ENCODE data around the gene SP7. TPM values are rescaled to one million over a fixed set of nuclear protein-coding genes. Genes with fewer than 3 reads are reported as not detected.

Gene SP7
- total and polyA plus RNA-seq, 9 of the 15 experiments (the other 6 are each of a cell fraction or from before 2014, with no cell fraction given) = 0.04 TPM; not detected in 8

- TF ChIP-seq CEBPB (tag; IDR thresholded peaks at IDR 0.05) (no peak), TFAP4 (CRISPR knock-in tag; IDR thresholded peaks at IDR 0.05; ENCODE audit: borderline replicate concordance) (peak; percentile 90), MXD1 (CRISPR knock-in tag; IDR thresholded peaks at IDR 0.05; ENCODE audit: borderline replicate concordance, poor library complexity, severe bottlenecking) (peak; percentile 76), ZC3H11A (IDR thresholded peaks at IDR 0.05; ENCODE audit: low read depth, low read length) (no peak), TCF3 (CRISPR knock-in tag; IDR thresholded peaks at IDR 0.05) (peak; percentile 42; the same call in 1 of the 2 replicates), ZNF75A (CRISPR knock-in tag; IDR thresholded peaks at IDR 0.05) (no peak), ZNF785 (CRISPR knock-in tag; IDR thresholded peaks at IDR 0.05) (no peak), RERE (CRISPR knock-in tag; IDR thresholded peaks at IDR 0.05; ENCODE audit: borderline replicate concordance) (no peak), MYBL2 (IDR thresholded peaks at IDR 0.05; ENCODE audit: low read depth) (no peak), MYBL2 (CRISPR knock-in tag; IDR thresholded peaks at IDR 0.05; ENCODE audit: borderline replicate concordance) (no peak), TCF7 (IDR thresholded peaks at IDR 0.05; ENCODE audit: borderline replicate concordance) (no peak), BHLHE40 (IDR thresholded peaks at IDR 0.05; ENCODE audit: low read length) (no peak), ZNF140 (CRISPR knock-in tag; IDR thresholded peaks at IDR 0.05) (no peak), NELFE (IDR thresholded peaks at IDR 0.05; ENCODE audit: insufficient read depth, insufficient read length) (no peak), CREB1 (IDR thresholded peaks at IDR 0.05) (peak; percentile 75), CREB1 (CRISPR knock-in tag; IDR thresholded peaks at IDR 0.05) (peak; percentile 85), IRF1 (CRISPR knock-in tag; IDR thresholded peaks at IDR 0.05; ENCODE audit: borderline replicate concordance) (no peak)
Measured at GRCh38 chr12:53295070-53295890, 40.9 kb downstream of the SP7 start, which contains the start of gene PFDN5 (continued).

Data from K562 (cell line).